NT2/D1 (cell line): Measurements from ENCODE around the gene NCKAP1.

Source experiments
- SUZ12 ChIP-seq: IDR thresholded peaks from 2 replicates; pipeline ENCODE4 v1.6.1; 2011; ENCODE audit not compliant: insufficient read length, insufficient read depth; ENCODE audit errors: extremely low read depth
- YY1 ChIP-seq: IDR thresholded peaks from 2 replicates; pipeline ENCODE4 v1.6.1; 2011; ENCODE audit not compliant: insufficient read length, insufficient read depth
- ZNF274 ChIP-seq: IDR thresholded peaks from 2 replicates; pipeline ENCODE4 v1.6.1; 2011; ENCODE audit warnings: mild to moderate bottlenecking, low read depth, low read length

GRCh38 chr2:182954789-182955188 is 83.5 kb downstream of the NCKAP1 start:
- no peak for TF ChIP-seq YY1
- no peak for TF ChIP-seq ZNF274
- TF ChIP-seq SUZ12, result no peak
